KOPT-K1 (cell line): ENCODE measurements around the gene EXD3.

Experiments
- H3K27ac ChIP-seq: fragments of 200-600 bp; sonication (generic); 2 replicates; pipeline ENCODE4 v1.5.1; 2016; ENCODE audit warnings: antibody characterized with exemption, mild to moderate bottlenecking, low read depth, low read length; ENCODE audit not compliant: poor library complexity, severe bottlenecking
- H3K36me3 ChIP-seq: fragments of 200-600 bp; sonication (generic); 2 replicates; pipeline ENCODE4 v1.5.1; 2017; ENCODE audit warnings: antibody characterized with exemption, mild to moderate bottlenecking, low read length, moderate library complexity; ENCODE audit not compliant: insufficient read depth
- H3K9me3 ChIP-seq: fragments of 200-600 bp; sonication (generic); 2 replicates; pipeline ENCODE4 v1.5.1; 2017; ENCODE audit warnings: antibody characterized with exemption, low read length, mild to moderate bottlenecking; ENCODE audit not compliant: insufficient read depth, poor library complexity, severe bottlenecking

Gene EXD3

GRCh38 chr9:137301081-137301947, 121.6 kb downstream of the EXD3 start:
- Histone ChIP-seq H3K27ac (no peak overlapping the region), H3K9me3 (no peaks in the 10 kb centered on the region), H3K36me3 (no peaks in the 10 kb centered on the region)

- Histone ChIP-seq H3K9me3 (no peaks in the 10 kb centered on the region), H3K36me3 (no peaks in the 10 kb centered on the region), H3K27ac (no peak overlapping the region)
Observed at GRCh38 chr9:137300567-137301080, 122.3 kb downstream of the EXD3 start.

- no peaks in the 10 kb centered on the region for H3K9me3 ChIP-seq
- no peaks in the 10 kb centered on the region for H3K36me3 ChIP-seq
- no peak overlapping the region for H3K27ac ChIP-seq
Observed at GRCh38 chr9:137299938-137300337, 123.0 kb downstream of the EXD3 start.

DNA sequence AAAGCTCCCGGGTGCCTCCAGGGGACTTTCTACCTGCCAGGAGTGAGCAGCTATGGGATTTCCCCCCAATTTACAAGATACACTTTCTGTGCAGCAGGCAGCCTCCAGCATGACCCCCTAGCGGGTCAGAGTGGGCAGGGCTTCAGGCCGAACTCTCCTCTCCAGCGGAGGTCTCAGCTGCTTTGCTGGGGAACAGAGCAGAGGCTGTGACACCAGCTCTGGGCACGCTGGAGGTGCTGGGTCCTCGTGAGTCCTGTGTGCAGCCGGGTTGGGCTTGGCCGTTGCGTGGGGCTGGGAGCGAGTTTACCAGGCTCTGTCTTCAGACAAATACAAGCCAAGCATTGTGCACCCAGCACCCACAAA, 123.8 kb downstream of the EXD3 start:
- H3K36me3 ChIP-seq, result no peaks in the 10 kb centered on the region
- H3K27ac ChIP-seq, result no peak overlapping the region
- peaks cover 5% of the 10 kb centered on the region for H3K9me3 ChIP-seq

GRCh38 chr9:137298401-137299202, 124.4 kb downstream of the EXD3 start:
- Histone ChIP-seq H3K36me3 (no peaks in the 10 kb centered on the region), H3K9me3 (peaks cover 5% of the 10 kb centered on the region), H3K27ac (no peak overlapping the region)

DNA sequence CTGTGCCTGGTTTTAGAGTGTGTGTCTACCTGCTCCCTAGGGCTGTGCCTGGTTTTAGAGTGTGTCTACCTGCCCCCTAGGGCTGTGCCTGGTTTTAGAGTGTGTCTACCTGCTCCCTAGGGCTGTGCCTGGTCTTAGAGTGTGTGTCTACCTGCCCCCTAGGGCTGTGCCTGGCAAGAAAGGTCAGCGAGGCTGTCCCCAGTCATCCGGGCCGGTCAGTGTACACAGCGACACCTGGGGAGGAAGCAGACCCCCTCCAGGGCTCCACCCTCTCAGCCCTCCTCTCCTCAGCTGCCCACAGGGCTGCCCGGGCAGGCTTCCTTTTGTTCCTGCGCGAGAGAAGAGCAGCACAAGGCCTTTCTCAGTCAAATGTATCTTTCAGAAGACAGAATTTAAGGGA, 125.0 kb downstream of the EXD3 start:
- Histone ChIP-seq H3K36me3 (no peaks in the 10 kb centered on the region), H3K27ac (no peak overlapping the region), H3K9me3 (peaks cover 5% of the 10 kb centered on the region)

DNA sequence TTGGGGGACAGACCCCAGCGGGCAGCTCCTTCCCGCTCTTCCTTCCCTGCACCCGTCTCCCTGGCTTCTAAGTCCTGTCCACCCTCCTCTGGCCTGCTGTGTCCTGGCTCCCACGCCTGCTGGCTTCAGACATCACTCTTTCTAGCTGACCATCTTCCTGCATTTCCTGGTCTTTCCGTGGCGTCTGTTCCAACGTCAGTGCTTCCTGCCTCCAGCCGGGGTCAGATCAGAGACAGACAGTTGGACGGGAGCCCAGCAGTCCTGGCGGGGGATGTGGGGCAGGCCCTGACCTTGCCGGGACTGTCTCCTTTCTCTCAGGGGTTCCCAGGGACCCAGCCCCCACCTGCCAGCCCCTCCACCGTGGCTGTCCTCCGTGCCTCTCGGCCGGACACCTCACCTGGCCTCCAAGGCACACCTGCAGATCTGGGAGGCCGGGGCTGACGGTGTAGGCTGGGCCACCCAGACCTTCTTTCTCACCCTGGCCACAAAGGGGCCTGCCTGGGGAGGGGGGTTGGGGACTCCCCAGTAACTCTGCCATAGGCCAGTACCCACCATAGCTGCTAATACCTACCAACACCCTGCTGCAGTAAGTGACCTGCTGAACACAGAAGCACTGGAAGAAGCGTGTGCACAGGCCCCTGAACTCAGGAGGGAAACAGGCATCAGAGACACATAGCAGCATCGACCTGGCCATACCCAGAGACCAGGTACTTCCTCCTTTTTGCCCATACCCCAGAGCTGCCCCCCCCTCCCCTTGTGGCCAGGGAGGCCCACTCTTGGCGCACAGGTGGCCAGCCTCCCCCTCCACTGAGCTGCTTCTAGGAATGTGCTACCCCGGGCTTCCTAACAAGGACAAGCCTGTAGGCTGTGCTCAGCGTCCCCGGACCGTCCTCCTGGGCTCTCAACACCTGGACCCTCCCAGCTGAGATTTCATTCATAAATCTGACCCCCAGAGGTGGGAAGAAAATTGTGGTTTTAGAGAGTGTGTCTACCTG, 126.0 kb downstream of the EXD3 start:
- Histone ChIP-seq H3K9me3 (peaks cover 5% of the 10 kb centered on the region), H3K27ac (no peak overlapping the region), H3K36me3 (no peaks in the 10 kb centered on the region)

GRCh38 chr9:137295849-137296669, 126.9 kb downstream of the EXD3 start:
- peaks cover 5% of the 10 kb centered on the region for H3K9me3 ChIP-seq
- H3K27ac ChIP-seq, result no peak overlapping the region
- no peaks in the 10 kb centered on the region for H3K36me3 ChIP-seq

DNA sequence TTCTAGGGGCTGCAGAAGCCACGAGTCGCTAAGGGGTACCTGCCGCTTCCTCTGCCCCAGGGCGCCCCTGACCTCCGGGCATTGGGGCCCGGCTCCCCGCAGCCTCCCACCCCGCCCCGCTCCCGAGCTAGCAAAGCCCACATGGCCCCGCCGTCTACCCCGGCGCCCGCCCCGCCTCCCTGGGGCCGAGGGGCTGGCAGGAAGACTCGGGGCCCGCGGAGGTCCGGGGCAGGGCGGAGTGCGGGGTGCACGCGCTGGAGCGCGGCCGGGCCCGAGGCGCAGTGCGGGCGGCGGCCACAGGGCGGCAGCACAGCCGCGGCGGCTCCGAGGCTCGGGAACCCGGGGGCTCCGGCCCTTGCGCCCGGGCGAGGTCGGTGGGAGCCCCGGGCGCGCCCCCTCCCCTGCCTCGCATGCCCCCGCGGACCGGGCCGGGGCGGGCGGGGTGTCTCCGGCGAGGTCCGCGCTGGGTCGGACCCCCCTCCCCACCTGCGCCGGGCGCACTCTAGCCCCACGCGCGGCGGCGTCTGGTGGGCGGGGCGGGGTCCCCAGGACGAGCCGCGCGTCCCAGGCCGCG, 127.6 kb downstream of the EXD3 start:
- H3K36me3 ChIP-seq, result no peaks in the 10 kb centered on the region
- no peak overlapping the region for H3K27ac ChIP-seq
- H3K9me3 ChIP-seq, result peaks cover 5% of the 10 kb centered on the region

- no peak overlapping the region for H3K27ac ChIP-seq
- H3K36me3 ChIP-seq, result no peaks in the 10 kb centered on the region
Observed at GRCh38 chr9:137294681-137295237, 128.2 kb downstream of the EXD3 start.

GRCh38 chr9:137294091-137294680, 128.8 kb downstream of the EXD3 start:
- Histone ChIP-seq H3K9me3 (peaks cover 5% of the 10 kb centered on the region), H3K36me3 (no peaks in the 10 kb centered on the region), H3K27ac (no peak overlapping the region)

More at GRCh38 chr9:137294681-137295237, 128.2 kb downstream of the EXD3 start:
- H3K9me3 ChIP-seq, result peaks cover 5% of the 10 kb centered on the region

DNA sequence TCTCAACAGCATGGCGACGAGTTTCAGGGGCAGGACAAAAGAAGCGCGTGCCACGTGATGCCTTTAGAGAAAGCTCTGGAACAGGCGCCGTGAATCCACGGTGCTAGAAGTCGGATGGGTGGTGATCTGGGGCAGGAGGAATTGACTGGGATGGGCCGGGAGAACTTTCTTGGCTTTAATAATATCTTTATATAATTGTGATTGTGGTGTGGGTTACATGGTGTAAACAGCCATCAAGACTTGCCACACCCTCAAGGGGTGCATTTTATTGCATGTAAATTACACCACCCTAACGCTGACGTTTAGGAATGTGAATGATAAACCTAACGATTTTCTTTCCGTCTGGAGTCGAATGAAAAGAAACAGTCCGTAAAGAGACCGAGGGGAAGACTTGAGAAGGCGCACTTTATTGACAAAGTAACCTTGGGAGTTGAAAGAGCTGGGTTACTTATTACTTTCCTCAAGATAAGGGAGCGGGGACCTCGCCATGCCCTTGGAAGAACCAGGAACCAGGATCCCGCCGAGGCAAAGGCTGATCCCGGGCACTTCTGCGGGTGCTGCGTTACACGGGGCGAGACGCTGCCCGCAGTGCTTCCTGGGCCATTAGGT, 129.4 kb downstream of the EXD3 start:
- no peaks in the 10 kb centered on the region for H3K36me3 ChIP-seq
- no peak overlapping the region for H3K27ac ChIP-seq
- peaks cover 5% of the 10 kb centered on the region for H3K9me3 ChIP-seq

GRCh38 chr9:137293094-137293481, 129.9 kb downstream of the EXD3 start:
- Histone ChIP-seq H3K27ac (no peak overlapping the region), H3K36me3 (no peaks in the 10 kb centered on the region), H3K9me3 (peaks cover 5% of the 10 kb centered on the region)
